NCI-H82 (cell line): ENCODE data around the gene KATNB1.
"Not testable (repeated sequence)": the region's sequence is repeated elsewhere in the genome, so short reads cannot be mapped to it uniquely, and the experiment has no call there.

Source experiments
- DNase-seq: peaks from one replicate; lab custom pipeline; 2025; lab: John Stamatoyannopoulos, UW

KATNB1 gene

GRCh38 chr16:57773019-57773418 is 37.4 kb downstream of the KATNB1 start:
- DNase-seq = no peak

GRCh38 chr16:57773655-57774295 is 38.2 kb downstream of the KATNB1 start:
- no peak for DNase-seq

- DNase-seq = no peak
Observed at GRCh38 chr16:57774705-57775285, 39.2 kb downstream of the KATNB1 start.

GRCh38 chr16:57775661-57776469 is 40.3 kb downstream of the KATNB1 start:
- DNase-seq = peak; percentile 44

- no peak for DNase-seq
Observed at GRCh38 chr16:57778658-57779057, 43.1 kb downstream of the KATNB1 start.

GRCh38 chr16:57779836-57780235 is 44.3 kb downstream of the KATNB1 start:
- DNase-seq = not testable (repeated sequence)

GRCh38 chr16:57781349-57781740 is 45.8 kb downstream of the KATNB1 start:
- no peak for DNase-seq

- no peak for DNase-seq
Observed at GRCh38 chr16:57781741-57782606, 46.4 kb downstream of the KATNB1 start.

GRCh38 chr16:57782607-57783055 is 47.1 kb downstream of the KATNB1 start:
- not testable (repeated sequence) for DNase-seq

GRCh38 chr16:57783116-57783515 is 47.5 kb downstream of the KATNB1 start:
- no peak for DNase-seq

- DNase-seq = no peak
Observed at GRCh38 chr16:57783883-57784282, 48.3 kb downstream of the KATNB1 start.

- no peak for DNase-seq
Observed at GRCh38 chr16:57784334-57784733, 48.8 kb downstream of the KATNB1 start.

GRCh38 chr16:57785385-57785784 is 49.8 kb downstream of the KATNB1 start:
- no peak for DNase-seq

- DNase-seq = no peak
Observed at GRCh38 chr16:57785924-57786323, 50.4 kb downstream of the KATNB1 start.

- no peak for DNase-seq
Observed at GRCh38 chr16:57786632-57787518, 51.3 kb downstream of the KATNB1 start.

GRCh38 chr16:57787519-57787905 is 51.9 kb downstream of the KATNB1 start:
- DNase-seq = no peak

GRCh38 chr16:57788252-57788841 is 52.8 kb downstream of the KATNB1 start:
- no peak for DNase-seq

- no peak for DNase-seq
Observed at GRCh38 chr16:57788951-57789350, 53.4 kb downstream of the KATNB1 start.

GRCh38 chr16:57791195-57791892 is 55.8 kb downstream of the KATNB1 start:
- DNase-seq = no peak

GRCh38 chr16:57791893-57792461 is 56.4 kb downstream of the KATNB1 start:
- DNase-seq = no peak
